Mucosa of descending colon (tissue), 3 donors: ENCODE measurements around the gene KCNK15. TPM values are rescaled to one million over a fixed set of nuclear protein-coding genes. Genes with fewer than 3 reads are reported as not detected.
A peak's percentile ranks its signal among the peaks of the same experiment; 100 is the strongest.

Source experiments
- ATAC-seq: fragments of 200-7000 bp; cut with Tn5 transposase; one replicate; pipeline ENCODE4 v1.9.1; 2020; ENCODE audit warnings: mild to moderate bottlenecking, moderate library complexity
- DNase-seq, 3 donors: peaks; one replicate each; pipeline ENCODE4 v3.0.0-alpha.2; 2020
- H3K36me3 ChIP-seq: fragments of 200-600 bp; one replicate; pipeline ENCODE4 v1.8.0; 2021; ENCODE audit warnings: low read depth, mild to moderate bottlenecking
- H3K4me1 ChIP-seq: fragments of 200-600 bp; one replicate; pipeline ENCODE4 v1.8.0; 2021; ENCODE audit warnings: low read depth, mild to moderate bottlenecking
- H3K4me3 ChIP-seq: fragments of 200-600 bp; one replicate; pipeline ENCODE4 v1.8.0; 2021; ENCODE audit warnings: mild to moderate bottlenecking
- H3K9me3 ChIP-seq: fragments of 200-600 bp; one replicate; pipeline ENCODE4 v1.8.0; 2021; ENCODE audit warnings: mild to moderate bottlenecking
- CTCF ChIP-seq: fragments of 200-600 bp; IDR thresholded peaks from one replicate; pipeline ENCODE4 v1.8.0; 2022; ENCODE audit warnings: antibody characterized with exemption, mild to moderate bottlenecking
- intact Hi-C, 2 donors: fragments of 100-400 bp; cut with DNase I in 1 of 2; cut with micrococcal nuclease in 1 of 2; formaldehyde crosslinking; loops; one replicate each; pipeline versions ENCODE4 v1.11.0 to v1.11.1; 2022; cut with DNase I, micrococcal nuclease
- total RNA-seq, 3 donors: library from RNA; stranded (reverse); fragmentation: NEBNext Ultra II Directional in 2 of 3; extraction: Animal tissue kit (Norgen Biotek cat#: 25700) in 2 of 3; gene quantifications; one replicate each; pipeline versions ENCODE4 v1.2.1 to v1.2.4, GENCODE V29; 2021 to 2023
- donor health status: DM: no; HTN: no; CAD: no; lungs with moderate emphysema.
- donor health status: DM: no; HTN: no; CAD: no.
- donor health status: DM: no; HTN: yes; CAD: no.

The KCNK15 gene
- total RNA-seq, 3 donors from 2014 or later = 0.17 to 0.44 (median 0.43) TPM

- Histone ChIP-seq H3K36me3 (no peaks in the 10 kb centered on the region), H3K4me1 (peaks cover 13% of the 10 kb centered on the region), H3K9me3 (no peaks in the 10 kb centered on the region), H3K4me3 (no peak overlapping the region)
- TF ChIP-seq CTCF = no peak
- DNase-seq (no peak), ATAC-seq (no peak)
- intact Hi-C loops = no loop called here
Observed at GRCh38 chr20:44711237-44711636, 34.4 kb upstream of the KCNK15 start.

- Histone ChIP-seq H3K4me1 (peaks cover 13% of the 10 kb centered on the region), H3K4me3 (no peak overlapping the region), H3K36me3 (no peaks in the 10 kb centered on the region), H3K9me3 (no peaks in the 10 kb centered on the region)
- DNase-seq = no peak
- ATAC-seq = peak; percentile 3
- no peak for TF ChIP-seq CTCF
- intact Hi-C loops = no loop called here
Observed at GRCh38 chr20:44714102-44714700, 31.5 kb upstream of the KCNK15 start.

- no peak for TF ChIP-seq CTCF
- intact Hi-C loops = no loop called here
- peak; percentile 95 for ATAC-seq
- no peaks in the 10 kb centered on the region for H3K9me3 ChIP-seq
- DNase-seq = peak; percentile 89 to 93 (median 90)
- peaks cover 13% of the 10 kb centered on the region for H3K4me1 ChIP-seq
- no peak within 1 kb of the TSS for H3K4me3 ChIP-seq
- H3K36me3 ChIP-seq = no peaks in the 10 kb centered on the region
Observed at GRCh38 chr20:44714701-44715498, 30.8 kb upstream of the KCNK15 start, which contains the start of gene CCN5. Gene CCN5, plus strand, starts transcription at chr20:44715369. Its CDS starts 22 bp downstream, at chr20:44715391.

- intact Hi-C loops = no loop called here
- no peak for ATAC-seq
- Histone ChIP-seq H3K4me1 (peaks cover 13% of the 10 kb centered on the region), H3K4me3 (no peak overlapping the region), H3K9me3 (no peaks in the 10 kb centered on the region), H3K36me3 (no peaks in the 10 kb centered on the region)
- no peak for TF ChIP-seq CTCF
- no peak for DNase-seq
Observed at GRCh38 chr20:44715499-44716308, 30.0 kb upstream of the KCNK15 start.

GRCh38 chr20:44716309-44717106 is 29.2 kb upstream of the KCNK15 start:
- Histone ChIP-seq H3K4me3 (no peak overlapping the region), H3K9me3 (no peaks in the 10 kb centered on the region), H3K36me3 (no peaks in the 10 kb centered on the region), H3K4me1 (peaks cover 13% of the 10 kb centered on the region)
- no peak for DNase-seq
- TF ChIP-seq CTCF = no peak
- ATAC-seq = no peak
- intact Hi-C loops = no loop called here
